ENCODE results near the gene NOC4L. TPM values are rescaled to one million over a fixed set of nuclear protein-coding genes. Genes with fewer than 3 reads are reported as not detected.

The NOC4L gene
- total and polyA plus RNA-seq, 2 donors (not counting 3 experiments of a cell fraction or from before 2014, with no cell fraction given): 19.4 to 29.4 TPM

DNA sequence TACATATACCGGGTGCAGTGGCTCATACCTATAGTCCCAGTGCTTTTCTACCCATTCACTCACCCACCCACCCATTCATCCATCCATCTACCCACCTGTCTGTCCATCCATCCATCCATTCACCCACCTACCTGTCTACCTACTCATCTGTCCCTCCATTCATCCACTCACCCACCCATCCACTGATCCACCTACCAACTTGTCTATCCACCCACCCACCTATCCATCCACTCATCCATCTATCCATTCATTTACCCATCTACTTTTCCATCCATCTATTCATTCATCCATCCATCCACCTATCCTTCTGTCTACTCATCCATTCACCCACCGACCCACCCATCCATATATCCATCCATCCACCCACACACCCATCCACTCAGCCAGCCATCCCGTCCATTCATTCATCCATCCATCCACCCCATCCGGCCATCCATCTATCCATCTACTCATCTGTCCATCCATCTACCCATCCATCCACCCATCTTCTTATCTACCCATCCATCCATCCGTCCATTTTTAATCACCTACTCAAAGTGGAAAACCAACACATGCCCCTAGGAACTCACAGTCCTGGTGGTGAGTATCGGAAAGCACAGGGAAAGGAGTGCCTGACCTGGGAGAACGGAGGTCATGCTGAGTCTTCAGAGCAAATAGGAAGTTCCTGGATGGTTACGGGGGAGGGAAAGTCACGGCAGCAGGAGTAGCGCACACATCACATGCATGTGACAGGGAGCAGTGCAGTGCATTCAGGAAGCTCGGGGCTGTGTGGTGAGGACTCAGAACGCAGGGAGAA, 20.1 kb upstream of the NOC4L start:
- POLR2A ChIA-PET: no interaction called here
- intact Hi-C loops (cut with micrococcal nuclease): no loop called here

More for the DNA sequence above, 20.1 kb upstream of the NOC4L start:
- Histone ChIP-seq H3K27me3 (ENCODE audit: control insufficient read depth in 2 of 2, insufficient read depth in 2 of 2, low read length in 2 of 2) (no peaks in the 10 kb centered on the region), H3K4me3 (replicated peaks in 1 of 3; ENCODE audit: insufficient read depth in 1 of 3, low read depth in 1 of 3, low read length in 3 of 3) (no peak overlapping the region), H3K4me2 (ENCODE audit: insufficient read depth, low read length) (no peak overlapping the region), H3K9me3 (replicated peaks; ENCODE audit: control insufficient read depth, insufficient read depth, low read length) (no peaks in the 10 kb centered on the region), H3K4me1 (ENCODE audit: control insufficient read depth, extremely low read depth, insufficient read depth, low read length) (no peaks in the 10 kb centered on the region), H3K9me1 (replicated peaks; ENCODE audit: control insufficient read depth, extremely low read depth, insufficient read depth, low read length) (no peaks in the 10 kb centered on the region), H3K79me2 (ENCODE audit: control insufficient read depth, insufficient read depth, low read length) (no peaks in the 10 kb centered on the region), H4K20me1 (replicated peaks; ENCODE audit: control insufficient read depth, extremely low read depth, insufficient read depth, low read length) (no peaks in the 10 kb centered on the region), H3K27ac (ENCODE audit: insufficient read depth, low read depth, low read length) (no peak overlapping the region), H2AFZ (ENCODE audit: low read depth, low read length) (no peak overlapping the region), H3K9ac (replicated peaks; ENCODE audit: extremely low read depth, insufficient read depth, low read length) (no peak overlapping the region), H3K36me3 (ENCODE audit: control insufficient read depth in 2 of 2, extremely low read depth in 1 of 2, insufficient read depth in 2 of 2, low read length in 2 of 2) (peaks cover 3 to 31% of the 10 kb centered on the region in 2 experiments)
- FAIRE-seq (no peak), DNase-seq (ENCODE audit: low read depth, low spot score) (no peak)
- TF ChIP-seq FOS (IDR thresholded peaks at IDR 0.05; ENCODE audit: borderline replicate concordance, insufficient read depth, low read length) (no peak), EZH2 (IDR thresholded peaks at IDR 0.05; ENCODE audit: borderline replicate concordance, low read depth, low read length, severe bottlenecking) (no peak), GATA2 (IDR thresholded peaks at IDR 0.05; ENCODE audit: insufficient read depth, insufficient read length, low read depth, low read length) (no peak), JUN (IDR thresholded peaks at IDR 0.05; ENCODE audit: borderline replicate concordance, insufficient read depth, insufficient read length, low read depth) (no peak), POLR2AphosphoS5 (IDR thresholded peaks at IDR 0.05; ENCODE audit: insufficient read depth, low read depth, low read length) (no peak), MYC (IDR thresholded peaks at IDR 0.05; ENCODE audit: low read depth, low read length) (no peak)
- TF ChIP-seq, protein P1, sequence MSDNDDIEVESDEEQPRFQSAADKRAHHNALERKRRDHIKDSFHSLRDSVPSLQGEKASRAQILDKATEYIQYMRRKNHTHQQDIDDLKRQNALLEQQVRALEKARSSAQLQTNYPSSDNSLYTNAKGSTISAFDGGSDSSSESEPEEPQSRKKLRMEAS (IDR thresholded peaks at IDR 0.05; ENCODE audit: insufficient read depth, insufficient read length): no peak
- TF ChIP-seq, protein P2, sequence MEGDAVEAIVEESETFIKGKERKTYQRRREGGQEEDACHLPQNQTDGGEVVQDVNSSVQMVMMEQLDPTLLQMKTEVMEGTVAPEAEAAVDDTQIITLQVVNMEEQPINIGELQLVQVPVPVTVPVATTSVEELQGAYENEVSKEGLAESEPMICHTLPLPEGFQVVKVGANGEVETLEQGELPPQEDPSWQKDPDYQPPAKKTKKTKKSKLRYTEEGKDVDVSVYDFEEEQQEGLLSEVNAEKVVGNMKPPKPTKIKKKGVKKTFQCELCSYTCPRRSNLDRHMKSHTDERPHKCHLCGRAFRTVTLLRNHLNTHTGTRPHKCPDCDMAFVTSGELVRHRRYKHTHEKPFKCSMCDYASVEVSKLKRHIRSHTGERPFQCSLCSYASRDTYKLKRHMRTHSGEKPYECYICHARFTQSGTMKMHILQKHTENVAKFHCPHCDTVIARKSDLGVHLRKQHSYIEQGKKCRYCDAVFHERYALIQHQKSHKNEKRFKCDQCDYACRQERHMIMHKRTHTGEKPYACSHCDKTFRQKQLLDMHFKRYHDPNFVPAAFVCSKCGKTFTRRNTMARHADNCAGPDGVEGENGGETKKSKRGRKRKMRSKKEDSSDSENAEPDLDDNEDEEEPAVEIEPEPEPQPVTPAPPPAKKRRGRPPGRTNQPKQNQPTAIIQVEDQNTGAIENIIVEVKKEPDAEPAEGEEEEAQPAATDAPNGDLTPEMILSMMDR (IDR thresholded peaks at IDR 0.05; ENCODE audit: extremely low read depth in 1 of 2, insufficient read depth in 1 of 2, low read depth in 1 of 2, low read length in 2 of 2): no peak
- CTCF ChIA-PET: interaction anchor here (1.1 kb wide), 1 partner anchor 30 kb away, joined by 3 read pairs; no protein-coding TSS in a partner anchor
- dilution Hi-C loops (cut with MboI; ENCODE audit: extremely low pct_ligation_motif_present, low sequenced_read_pairs): no loop called here
- BruUV-seq (replicated peaks): no TSS peak
